Right renal cortex interstitium (tissue), 3 donors: Measurements from ENCODE around the gene NSF. TPM values are rescaled to one million over a fixed set of nuclear protein-coding genes. Genes with fewer than 3 reads are reported as not detected.
"Not testable (repeated sequence)": the region's sequence is repeated elsewhere in the genome, so short reads cannot be mapped to it uniquely, and the experiment has no call there.

Experiments used
- DNase-seq, 3 donors: peaks; one replicate each; pipeline ENCODE4 v3.0.0-alpha.2; 2013; ENCODE audit warnings: low read depth in 3 of 3, low spot score in 2 of 3
- polyA plus RNA-seq, 3 donors: library from polyadenylated mRNA; unstranded; fragments of 120-200 nt; gene quantifications; one replicate each; pipeline ENCODE4 v1.2.1, GENCODE V29; 2013; ENCODE audit not compliant: insufficient read length in 3 of 3

NSF gene
- polyA plus RNA-seq, 3 donors: 36.8 to 41.0 (median 40.8) TPM

- DNase-seq: no peak
These were observed 181.3 kb downstream of the NSF start for GRCh38 chr17:46771561-46772474.

DNA sequence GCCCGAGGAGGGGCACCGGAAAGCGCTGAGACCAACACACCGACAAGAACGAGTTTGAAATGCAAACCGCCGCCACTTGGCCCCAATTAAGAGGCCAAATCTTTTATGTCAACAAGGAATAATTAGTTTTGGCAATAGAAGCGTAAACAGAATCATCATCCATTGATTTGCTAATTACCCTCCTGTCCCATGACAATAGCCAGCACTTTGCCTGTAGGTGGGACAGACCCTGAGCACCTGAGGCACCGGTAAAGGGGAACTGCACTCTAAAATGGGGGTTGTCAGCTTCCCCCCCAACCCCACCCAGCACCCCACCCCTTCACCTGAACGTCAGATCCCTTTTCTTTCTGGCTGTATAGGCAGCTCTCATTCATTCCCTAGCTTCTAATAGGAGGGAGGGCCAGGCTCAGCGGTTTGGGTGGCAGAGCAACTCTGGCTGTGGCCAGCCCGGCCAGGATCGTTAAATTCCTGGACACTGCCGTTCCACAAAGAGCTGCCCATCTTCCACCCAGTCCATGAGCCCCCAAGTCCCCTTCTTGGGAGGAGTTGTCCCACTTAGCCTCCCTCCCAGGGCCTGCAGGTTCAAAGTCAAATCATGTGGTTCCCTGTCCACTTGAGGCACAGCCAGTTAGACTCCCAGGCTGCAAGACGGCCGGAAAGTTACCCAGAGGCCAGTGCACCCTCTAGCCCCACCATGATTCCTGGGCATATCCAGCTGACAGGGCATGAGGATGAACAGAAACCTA is 182.2 kb downstream of the NSF start:
- DNase-seq: no peak

- no peak for DNase-seq
These were observed 182.7 kb downstream of the NSF start for GRCh38 chr17:46773221-46773605.

DNA sequence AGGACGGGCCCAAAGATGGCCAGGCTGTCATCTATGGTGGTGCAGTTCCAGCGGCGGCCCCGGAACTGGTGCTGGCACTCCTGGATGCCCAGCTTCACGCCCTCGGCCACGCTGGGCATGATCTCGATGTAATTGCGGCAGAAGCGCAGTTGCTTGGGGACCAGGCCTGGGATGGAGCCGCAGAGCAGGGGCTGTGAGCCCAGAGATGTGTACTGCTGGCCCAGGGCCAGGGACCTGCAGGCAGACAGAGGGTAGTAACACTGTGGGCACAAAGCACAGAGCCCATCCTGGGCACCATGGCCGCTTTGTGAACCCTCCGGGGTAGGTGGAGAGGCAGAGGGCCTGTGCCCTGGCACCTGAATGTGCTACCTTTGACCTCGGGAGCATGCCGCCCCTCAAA is 183.2 kb downstream of the NSF start:
- DNase-seq: no peak

- no peak for DNase-seq
These were observed 183.8 kb downstream of the NSF start for GRCh38 chr17:46774108-46774737.

DNA sequence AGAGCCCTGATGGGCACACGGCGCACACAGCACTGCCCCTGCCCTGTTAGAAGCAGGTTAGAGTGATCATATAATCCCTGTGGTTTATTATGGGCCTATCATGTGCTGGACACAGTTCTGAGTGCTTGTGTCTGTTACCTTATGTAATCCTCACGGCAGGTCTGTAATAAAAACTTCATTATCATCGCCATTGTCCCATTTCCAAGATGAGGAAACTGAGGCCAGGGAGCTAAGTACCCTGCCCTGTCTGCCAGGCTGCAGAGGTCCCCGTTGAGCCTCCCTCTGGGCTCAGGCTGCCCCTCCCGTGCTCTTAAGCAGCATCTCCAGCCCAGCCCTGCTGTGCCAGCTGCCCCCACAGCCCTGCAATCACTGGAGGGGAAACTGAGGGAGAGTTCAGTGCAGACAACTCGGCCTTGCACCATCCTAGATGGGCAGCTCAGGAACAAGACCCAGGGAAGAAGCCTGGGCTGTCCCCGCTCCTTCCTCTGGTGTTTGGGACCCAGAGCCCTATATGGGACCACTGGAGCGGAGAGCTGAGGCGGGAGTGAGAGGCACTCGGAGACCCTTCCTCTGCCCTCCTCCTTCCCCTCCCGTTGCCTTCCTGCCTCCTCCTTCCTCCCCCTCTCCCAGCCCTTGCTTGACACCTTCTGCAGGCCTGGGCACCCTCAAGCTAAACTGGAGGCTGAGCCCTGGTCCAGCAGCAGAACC is 186.0 kb downstream of the NSF start:
- DNase-seq: no peak

GRCh38 chr17:46777943-46778915 is 187.8 kb downstream of the NSF start:
- DNase-seq: no peak

DNA sequence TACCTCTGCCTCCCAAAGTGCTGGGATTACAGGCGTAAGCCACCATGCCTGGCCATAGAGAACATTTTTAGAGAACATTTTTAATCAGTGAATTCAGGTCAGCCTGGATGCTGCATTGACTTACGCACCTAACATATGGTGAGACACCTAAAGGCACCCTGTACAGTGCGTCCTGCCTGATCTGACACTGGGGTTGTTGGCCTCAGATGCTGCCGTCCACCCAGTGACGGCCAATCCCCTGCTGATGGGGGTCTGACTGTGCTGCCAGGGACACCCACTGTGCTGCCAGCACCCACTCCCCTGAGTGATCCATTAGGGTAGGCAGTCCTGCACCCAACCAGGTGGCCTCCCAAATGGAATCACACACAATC is 189.5 kb downstream of the NSF start:
- DNase-seq: no peak

DNA sequence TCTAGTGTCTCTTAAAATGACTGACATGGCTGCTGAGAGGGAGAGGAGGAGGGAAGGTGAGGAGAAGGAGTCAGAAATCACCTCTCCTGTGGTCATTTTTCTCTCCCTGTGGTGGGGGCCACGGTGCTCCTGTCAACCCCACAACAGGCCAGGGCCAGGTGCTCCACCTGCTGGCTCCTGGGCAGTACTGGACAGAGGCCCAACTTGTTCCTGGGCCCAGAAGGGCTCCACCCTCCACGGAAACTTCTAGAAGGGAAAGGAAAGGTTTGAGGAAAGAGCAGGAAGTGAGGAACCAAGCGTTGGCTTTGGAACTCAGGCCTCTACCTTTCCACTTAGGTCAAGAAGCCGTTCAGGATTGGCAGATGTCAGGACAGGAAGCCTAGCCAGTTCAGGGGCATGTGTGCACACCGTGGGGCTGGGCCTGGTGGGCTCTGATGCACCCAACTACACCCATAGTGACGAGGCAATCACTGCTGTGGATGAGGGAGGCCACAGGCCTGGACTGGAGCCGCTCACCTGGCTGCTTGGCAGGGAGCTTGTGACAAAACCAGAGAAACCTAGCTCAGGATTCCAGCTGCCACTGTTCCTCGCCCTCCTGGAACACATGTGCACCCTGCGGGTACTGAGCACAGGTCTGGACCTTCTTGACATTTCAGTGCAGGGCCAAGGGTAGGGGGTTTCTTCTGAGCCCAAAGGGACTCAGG is 191.9 kb downstream of the NSF start:
- DNase-seq: no peak

DNA sequence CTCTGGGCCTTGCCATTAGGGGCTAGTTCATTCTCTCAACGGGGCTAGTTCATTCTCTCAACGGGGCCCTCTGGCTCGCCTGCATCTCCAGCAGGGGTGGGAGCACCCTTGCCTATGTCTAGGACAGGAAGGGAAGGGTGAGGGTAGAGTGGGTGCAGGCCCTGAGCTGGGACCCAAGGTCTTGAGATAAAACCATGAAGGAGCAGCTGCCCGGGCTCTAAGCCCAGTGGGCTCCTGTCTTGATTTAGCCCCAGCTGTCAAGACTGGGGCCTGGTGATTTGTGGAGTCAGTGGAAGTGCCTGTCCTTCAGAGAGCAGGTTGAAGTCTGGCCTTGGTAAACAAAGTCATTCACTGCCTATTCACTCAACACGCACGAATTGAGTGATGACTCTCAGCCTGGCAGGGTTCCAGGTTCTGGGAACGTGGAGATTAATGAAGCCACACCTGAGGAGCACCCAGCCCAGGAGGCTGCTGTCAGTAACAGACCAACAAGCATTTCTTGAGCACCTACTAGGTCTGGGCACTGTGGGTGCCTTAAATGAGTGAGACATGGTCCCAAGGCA is 192.6 kb downstream of the NSF start:
- no peak for DNase-seq

DNA sequence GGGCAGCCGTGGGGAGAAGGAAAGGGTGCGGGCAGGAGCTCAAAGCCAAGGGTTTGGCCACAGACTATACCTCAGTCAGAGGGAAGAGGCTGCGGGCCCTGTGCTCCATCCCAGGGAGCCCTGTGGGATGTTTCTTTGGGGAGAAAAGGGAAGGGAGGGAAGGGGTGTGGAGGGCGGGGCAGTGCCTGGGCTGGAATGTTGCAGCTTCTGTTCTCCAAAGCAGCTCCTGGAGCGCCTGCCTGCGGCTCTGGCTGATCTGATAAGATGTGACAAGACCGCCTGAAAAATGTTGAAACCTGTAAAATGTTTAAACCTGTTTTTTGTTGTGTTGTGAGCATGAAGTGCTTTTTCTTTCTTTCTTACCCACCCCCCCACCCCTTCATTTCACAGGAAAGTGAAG is 195.2 kb downstream of the NSF start:
- DNase-seq: no peak

GRCh38 chr17:46787478-46787877 is 197.0 kb downstream of the NSF start:
- no peak for DNase-seq

DNA sequence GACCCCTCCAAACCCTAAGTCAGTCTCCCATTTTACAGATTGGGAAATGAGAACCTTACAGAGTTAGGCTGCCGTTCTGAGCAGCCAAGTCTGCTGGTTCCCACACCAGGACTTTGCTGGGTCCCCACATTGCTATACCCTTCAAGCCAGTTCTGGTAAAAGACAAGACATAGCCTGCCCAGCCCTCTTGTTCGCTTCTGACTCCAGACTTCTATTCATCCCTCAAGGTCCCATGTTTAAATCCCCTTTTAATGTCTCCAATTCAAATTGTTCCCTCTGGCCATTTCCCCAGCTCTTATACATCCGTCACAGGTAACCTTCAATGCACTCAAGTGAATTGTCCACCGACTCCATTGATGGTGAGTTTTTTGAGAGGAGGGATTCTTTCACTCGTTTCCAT is 197.8 kb downstream of the NSF start:
- no peak for DNase-seq

GRCh38 chr17:46788796-46789195 is 198.3 kb downstream of the NSF start:
- no peak for DNase-seq

DNA sequence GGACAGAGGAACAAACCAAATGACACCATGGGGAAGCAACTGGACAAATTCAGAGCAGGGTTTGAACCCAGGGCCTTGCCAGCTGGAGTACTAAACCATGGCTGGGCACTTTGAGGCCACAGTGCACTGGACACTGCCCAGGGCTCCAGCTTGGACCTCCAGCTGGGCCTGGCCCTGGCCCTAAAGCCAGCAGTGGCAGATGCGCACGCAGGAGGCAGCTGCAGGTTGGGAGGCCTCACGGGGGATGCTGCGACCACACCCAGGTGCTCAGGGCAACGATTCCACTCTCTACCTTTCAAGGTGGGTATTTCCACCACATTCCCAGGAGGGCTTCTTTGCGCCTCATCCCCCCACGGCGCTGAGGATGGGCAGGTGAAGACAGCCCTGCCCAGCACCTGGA is 199.1 kb downstream of the NSF start:
- DNase-seq: no peak

- DNase-seq: no peak
These were observed 199.7 kb downstream of the NSF start for GRCh38 chr17:46790216-46790615.

DNA sequence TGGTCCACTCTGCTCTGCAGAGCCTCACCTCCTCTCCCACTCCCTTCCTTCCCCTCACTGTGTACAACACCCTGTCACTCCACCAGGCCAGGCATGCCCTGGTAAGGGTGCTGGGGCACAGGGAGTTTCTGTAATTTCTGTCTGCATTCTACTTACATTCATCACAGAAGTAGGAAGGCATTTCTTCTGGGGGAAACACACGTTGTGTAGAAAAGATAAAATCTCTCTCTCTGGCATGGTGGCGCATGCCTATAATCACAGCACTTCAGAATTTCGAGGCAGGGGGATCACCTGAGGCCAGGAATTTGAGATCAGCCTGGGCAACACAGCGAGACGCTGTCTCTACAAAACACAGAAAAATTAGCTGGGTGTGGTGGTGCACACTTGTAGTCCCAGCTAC is 201.1 kb downstream of the NSF start:
- DNase-seq: no peak

GRCh38 chr17:46792071-46792470 is 201.6 kb downstream of the NSF start:
- no peak for DNase-seq

- DNase-seq: not testable (repeated sequence)
These were observed 202.6 kb downstream of the NSF start for GRCh38 chr17:46793023-46793422.
